A673 (cell line): ENCODE measurements around the gene RAB32.

Source experiments
- EZH2 ChIP-seq: fragments of 200-600 bp; sonication (generic); IDR thresholded peaks from 2 replicates; pipeline ENCODE4 v1.6.1; 2017; ENCODE audit warnings: borderline replicate concordance, low read depth, mild to moderate bottlenecking, mixed read lengths, antibody characterized with exemption, low read length; ENCODE audit not compliant: poor library complexity, severe bottlenecking
- TF ChIP-seq, protein P1 (sequence below): fragments of 300-800, 200-600 bp; sonication (generic); conservative IDR thresholded peaks from 2 replicates; pipeline ENCODE4 v1.5.1; 2017; ENCODE audit warnings: low read depth, mild to moderate bottlenecking, antibody characterized with exemption, low read length, moderate library complexity, mixed read lengths

DNA sequence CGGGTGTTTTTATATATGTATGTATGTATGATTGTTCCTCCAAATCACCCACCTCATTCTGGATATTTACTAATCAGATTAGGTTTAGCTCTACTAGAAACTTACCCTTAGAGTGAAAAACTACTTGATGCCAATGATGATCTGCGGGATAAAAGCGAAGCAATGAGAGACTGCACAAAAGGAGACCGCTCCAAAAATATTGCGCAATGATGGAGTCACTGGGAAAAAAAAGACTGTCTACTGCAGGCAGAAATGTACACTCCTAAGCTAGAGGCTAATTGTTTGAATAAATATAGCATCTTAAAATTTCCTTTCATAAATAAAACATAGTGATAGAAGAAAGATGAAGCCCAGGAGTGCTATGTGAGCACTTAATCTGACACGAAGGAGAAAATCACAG lies 7.3 kb downstream of the RAB32 start:
- TF ChIP-seq, protein P1, sequence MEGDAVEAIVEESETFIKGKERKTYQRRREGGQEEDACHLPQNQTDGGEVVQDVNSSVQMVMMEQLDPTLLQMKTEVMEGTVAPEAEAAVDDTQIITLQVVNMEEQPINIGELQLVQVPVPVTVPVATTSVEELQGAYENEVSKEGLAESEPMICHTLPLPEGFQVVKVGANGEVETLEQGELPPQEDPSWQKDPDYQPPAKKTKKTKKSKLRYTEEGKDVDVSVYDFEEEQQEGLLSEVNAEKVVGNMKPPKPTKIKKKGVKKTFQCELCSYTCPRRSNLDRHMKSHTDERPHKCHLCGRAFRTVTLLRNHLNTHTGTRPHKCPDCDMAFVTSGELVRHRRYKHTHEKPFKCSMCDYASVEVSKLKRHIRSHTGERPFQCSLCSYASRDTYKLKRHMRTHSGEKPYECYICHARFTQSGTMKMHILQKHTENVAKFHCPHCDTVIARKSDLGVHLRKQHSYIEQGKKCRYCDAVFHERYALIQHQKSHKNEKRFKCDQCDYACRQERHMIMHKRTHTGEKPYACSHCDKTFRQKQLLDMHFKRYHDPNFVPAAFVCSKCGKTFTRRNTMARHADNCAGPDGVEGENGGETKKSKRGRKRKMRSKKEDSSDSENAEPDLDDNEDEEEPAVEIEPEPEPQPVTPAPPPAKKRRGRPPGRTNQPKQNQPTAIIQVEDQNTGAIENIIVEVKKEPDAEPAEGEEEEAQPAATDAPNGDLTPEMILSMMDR, result no peak
- TF ChIP-seq EZH2, result no peak
